Stimulated activated CD4-positive, alpha-beta T cell treated with anti-CD3 and anti-CD28 coated beads, Interleukin-2, amount 100 ng/mL, for 24 hours (primary cell): ENCODE results near the gene GRHPR.
"Not testable (repeated sequence)": the region's sequence is repeated elsewhere in the genome, so short reads cannot be mapped to it uniquely, and the experiment has no call there.

ENCODE experiments used
- DNase-seq, 2 donors: peaks; one replicate each; pipeline ENCODE4 v3.0.0-alpha.2; 2020

Gene GRHPR

GRCh38 chr9:37451628-37452027 is 29.1 kb downstream of the GRHPR start:
- DNase-seq, result no peak

GRCh38 chr9:37452611-37453010 is 30.1 kb downstream of the GRHPR start:
- no peak for DNase-seq

- no peak for DNase-seq
Measured at GRCh38 chr9:37453827-37454226, 31.3 kb downstream of the GRHPR start.

- DNase-seq, result no peak
Measured at GRCh38 chr9:37454238-37454637, 31.7 kb downstream of the GRHPR start.

GRCh38 chr9:37455884-37456647 is 33.6 kb downstream of the GRHPR start:
- DNase-seq, result no peak

- no peak for DNase-seq
Measured at GRCh38 chr9:37456817-37457216, 34.3 kb downstream of the GRHPR start.

- DNase-seq, result no peak
Measured at GRCh38 chr9:37464006-37464405, 41.5 kb downstream of the GRHPR start.

GRCh38 chr9:37464426-37465248 is 42.1 kb downstream of the GRHPR start:
- DNase-seq, result peak in 1 of 2 donors; percentile 66

- DNase-seq, result peak; percentile 99
Measured at GRCh38 chr9:37465249-37466036, 42.9 kb downstream of the GRHPR start, which contains the start of gene ZBTB5. Gene ZBTB5 (minus strand): TSS chr9:37465450. CDS start chr9:37442551, 22,899 bp downstream.

- DNase-seq, result peak; percentile 41 to 52
Measured at GRCh38 chr9:37466037-37466709, 43.7 kb downstream of the GRHPR start.

- DNase-seq, result not testable (repeated sequence)
Measured at GRCh38 chr9:37467530-37467929, 45.0 kb downstream of the GRHPR start.

GRCh38 chr9:37468620-37469019 is 46.1 kb downstream of the GRHPR start:
- DNase-seq, result no peak

GRCh38 chr9:37471942-37472684 is 49.6 kb downstream of the GRHPR start:
- DNase-seq, result no peak

GRCh38 chr9:37473982-37474381 is 51.5 kb downstream of the GRHPR start:
- DNase-seq, result not testable (repeated sequence)

GRCh38 chr9:37474438-37474837 is 51.9 kb downstream of the GRHPR start:
- DNase-seq, result no peak

GRCh38 chr9:37476930-37477329 is 54.4 kb downstream of the GRHPR start:
- DNase-seq, result no peak

GRCh38 chr9:37477443-37477842 is 54.9 kb downstream of the GRHPR start:
- not testable (repeated sequence) for DNase-seq

- DNase-seq, result not testable (repeated sequence)
Measured at GRCh38 chr9:37477987-37478619, 55.6 kb downstream of the GRHPR start.

- DNase-seq, result no peak
Measured at GRCh38 chr9:37480759-37481158, 58.3 kb downstream of the GRHPR start.

GRCh38 chr9:37485389-37486255 is 63.1 kb downstream of the GRHPR start, which contains the start of gene POLR1E:
Gene POLR1E (plus strand): TSS chr9:37485948. CDS start chr9:37486048, 100 bp downstream.
- peak; percentile 96 to 98 for DNase-seq
